Measurements from ENCODE around the gene CREB5.
A peak's percentile ranks its signal among the peaks of the same experiment; 100 is the strongest.
"Not testable (repeated sequence)": the region's sequence is repeated elsewhere in the genome, so short reads cannot be mapped to it uniquely, and the experiment has no call there.

Gene CREB5

GRCh38 chr7:28608237-28608656 is 195.9 kb downstream of the CREB5 start:
- no peak for DNase-seq (ENCODE audit: low read depth in 2 of 2)

- DNase-seq (ENCODE audit: low read depth in 2 of 2): no peak
These were observed 196.4 kb downstream of the CREB5 start for GRCh38 chr7:28608731-28609130.

- no peak for DNase-seq (ENCODE audit: low read depth in 2 of 2)
These were observed 197.3 kb downstream of the CREB5 start for GRCh38 chr7:28609608-28610007.

GRCh38 chr7:28611399-28611897 is 199.1 kb downstream of the CREB5 start:
- not testable (repeated sequence) for DNase-seq (ENCODE audit: low read depth in 2 of 2)

GRCh38 chr7:28613262-28613661 is 200.9 kb downstream of the CREB5 start:
- DNase-seq (ENCODE audit: low read depth in 2 of 2): no peak

- no peak for DNase-seq (ENCODE audit: low read depth in 2 of 2)
These were observed 202.8 kb downstream of the CREB5 start for GRCh38 chr7:28615091-28615490.

GRCh38 chr7:28617308-28617880 is 205.1 kb downstream of the CREB5 start:
- no peak for DNase-seq (ENCODE audit: low read depth in 2 of 2)

GRCh38 chr7:28618383-28618782 is 206.1 kb downstream of the CREB5 start:
- DNase-seq (ENCODE audit: low read depth in 2 of 2): no peak

- DNase-seq (ENCODE audit: low read depth in 2 of 2): no peak
These were observed 206.9 kb downstream of the CREB5 start for GRCh38 chr7:28619256-28619655.

GRCh38 chr7:28621369-28621841 is 209.1 kb downstream of the CREB5 start:
- DNase-seq (ENCODE audit: low read depth in 2 of 2): no peak

- DNase-seq (ENCODE audit: low read depth in 2 of 2): peak in 1 of 2 experiments; percentile 37
These were observed 210.9 kb downstream of the CREB5 start for GRCh38 chr7:28623105-28623730.

GRCh38 chr7:28623863-28624262 is 211.5 kb downstream of the CREB5 start:
- DNase-seq (ENCODE audit: low read depth in 2 of 2): no peak

- no peak for DNase-seq (ENCODE audit: low read depth in 2 of 2)
These were observed 213.1 kb downstream of the CREB5 start for GRCh38 chr7:28625432-28625831.

GRCh38 chr7:28626221-28626620 is 213.9 kb downstream of the CREB5 start:
- DNase-seq (ENCODE audit: low read depth in 2 of 2): no peak

GRCh38 chr7:28626624-28627262 is 214.4 kb downstream of the CREB5 start:
- DNase-seq (ENCODE audit: low read depth in 2 of 2): no peak

GRCh38 chr7:28627263-28627653 is 214.9 kb downstream of the CREB5 start:
- DNase-seq (ENCODE audit: low read depth in 2 of 2): no peak

GRCh38 chr7:28627896-28628295 is 215.6 kb downstream of the CREB5 start:
- DNase-seq (ENCODE audit: low read depth in 2 of 2): no peak

- no peak for DNase-seq (ENCODE audit: low read depth in 2 of 2)
These were observed 217.0 kb downstream of the CREB5 start for GRCh38 chr7:28629216-28629842.

GRCh38 chr7:28630350-28630749 is 218.0 kb downstream of the CREB5 start:
- DNase-seq (ENCODE audit: low read depth in 2 of 2): peak; percentile 70 to 79

- DNase-seq (ENCODE audit: low read depth in 2 of 2): no peak
These were observed 219.7 kb downstream of the CREB5 start for GRCh38 chr7:28631995-28632394.

GRCh38 chr7:28638914-28639313 is 226.6 kb downstream of the CREB5 start:
- no peak for DNase-seq (ENCODE audit: low read depth in 2 of 2)

GRCh38 chr7:28640001-28640400 is 227.7 kb downstream of the CREB5 start:
- DNase-seq (ENCODE audit: low read depth in 2 of 2): no peak

All from fibroblast of skin of left biceps (primary cell).